HCT116 (cell line): ENCODE results near the gene ASB10. TPM values are rescaled to one million over a fixed set of nuclear protein-coding genes. Genes with fewer than 3 reads are reported as not detected.

Experiments
- ATAC-seq: fragments of 200-7000 bp; cut with Tn5 transposase; 2 replicates; pipeline ENCODE4 v1.9.1; 2020; ENCODE audit warnings: mild to moderate bottlenecking, moderate library complexity
- BruUV-seq: library from RNA; stranded (reverse); fragments of 400-500 nt; replicated peaks from 2 replicates; lab custom pipeline; 2021; lab: Mats Ljungman, UMichigan
- CTCF ChIA-PET: fragments of 300-600 bp; sonication (Branson Sonifier 250); formaldehyde crosslinking; loops from one replicate; lab custom pipeline; 2021; ENCODE audit warnings: antibody characterized with exemption; lab: Charles Lee
- POLR2A ChIA-PET: fragments of 300-600, 350-600 bp; sonication (Branson Sonifier 250); formaldehyde crosslinking; loops from one replicate; lab custom pipeline; 2021; ENCODE audit warnings: antibody characterized with exemption; lab: Charles Lee
- RAD21 ChIA-PET, 2 experiments: fragments of 300-600 bp; sonication (Branson Sonifier 250); formaldehyde crosslinking; loops; one replicate each; lab custom pipeline; 2023; ENCODE audit warnings: low total read pairs in 2 of 2; ENCODE audit not compliant: uncharacterized antibody in 2 of 2, unreplicated experiment in 2 of 2, low non-redundant PET in 1 of 2; lab: Charles Lee
- DNase-seq: peaks from one replicate; pipeline ENCODE4 v3.0.0-alpha.2; 2010; ENCODE audit warnings: low read depth, low spot score
- H2AFZ ChIP-seq: fragments of 200-600 bp; shearing (Covaris generic), sonication (generic); 2 replicates; pipeline ENCODE4 v1.6.1; 2017; ENCODE audit warnings: low read depth, mixed run types, mixed read lengths, antibody characterized with exemption, low read length; ENCODE audit not compliant: poor library complexity, severe bottlenecking
- H3K27ac ChIP-seq: 2 replicates; pipeline ENCODE4 v1.5.1; 2012; ENCODE audit warnings: low read depth, low read length
- H3K27me3 ChIP-seq: fragments of 200-600 bp; sonication (generic); 2 replicates; pipeline ENCODE4 v1.6.1; 2016; ENCODE audit warnings: mixed run types, low read length, mixed read lengths; ENCODE audit not compliant: insufficient read depth
- H3K36me3 ChIP-seq, 2 experiments: fragments of 200-500 bp in 1 of 2; fragments of 200-600 bp in 1 of 2; sonication (Bioruptor generic) in 1 of 2; sonication (generic) in 1 of 2; 2 replicates each; pipeline versions ENCODE4 v1.5.1 to v1.6.1; 2014 to 2016; ENCODE audit warnings: low read length in 2 of 2, inconsistent platforms in 1 of 2, mixed read lengths in 1 of 2, mixed run types in 1 of 2; ENCODE audit not compliant: insufficient read depth in 2 of 2, control insufficient read depth in 1 of 2
- H3K4me1 ChIP-seq, 2 experiments: fragments of 200-600 bp in 1 of 2; sonication (generic) in 1 of 2; 2 replicates each; pipeline versions ENCODE4 v1.5.1 to v1.6.1; 2012 to 2017; ENCODE audit warnings: low read length in 2 of 2, inconsistent platforms in 1 of 2, mild to moderate bottlenecking in 1 of 2, mixed read lengths in 1 of 2, mixed run types in 1 of 2, moderate library complexity in 1 of 2; ENCODE audit not compliant: insufficient read depth in 2 of 2, control insufficient read depth in 1 of 2
- H3K4me2 ChIP-seq: fragments of 200-600 bp; sonication (generic); 2 replicates; pipeline ENCODE4 v1.6.1; 2017; ENCODE audit warnings: mixed run types, low read length, mixed read lengths
- H3K4me3 ChIP-seq, 2 experiments: fragments of 200-600 bp in 1 of 2; sonication (generic) in 1 of 2; replicated peaks in 1 of 2; 2 replicates each; pipeline ENCODE4 v1.5.1; 2011 to 2016; ENCODE audit warnings: low read length in 2 of 2, control low read depth in 1 of 2, low read depth in 1 of 2, mild to moderate bottlenecking in 1 of 2, mixed read lengths in 1 of 2, mixed run types in 1 of 2
- H3K79me2 ChIP-seq: fragments of 200-600 bp; sonication (generic); 2 replicates; pipeline ENCODE4 v1.6.1; 2017; ENCODE audit warnings: mild to moderate bottlenecking, mixed run types, low read length, moderate library complexity, mixed read lengths; ENCODE audit not compliant: insufficient read depth
- H3K9ac ChIP-seq: fragments of 200-600 bp; sonication (generic); 2 replicates; pipeline ENCODE4 v1.6.1; 2016; ENCODE audit warnings: low read length, mixed read lengths
- H3K9me2 ChIP-seq: fragments of 200-600 bp; sonication (generic), shearing (Covaris generic); 2 replicates; pipeline ENCODE4 v1.6.1; 2017; ENCODE audit warnings: mixed run types, mild to moderate bottlenecking, moderate library complexity; ENCODE audit not compliant: insufficient read depth
- H3K9me3 ChIP-seq, 2 experiments: fragments of 200-500 bp in 1 of 2; fragments of 200-600 bp in 1 of 2; sonication (Bioruptor generic) in 1 of 2; sonication (generic) in 1 of 2; 2 replicates each; pipeline ENCODE4 v1.6.1; 2014 to 2017; ENCODE audit warnings: low read length in 2 of 2, mixed read lengths in 2 of 2, inconsistent platforms in 1 of 2, low read depth in 1 of 2, mild to moderate bottlenecking in 1 of 2, mixed run types in 1 of 2, moderate library complexity in 1 of 2; ENCODE audit not compliant: control insufficient read depth in 1 of 2, insufficient read depth in 1 of 2
- H4K20me1 ChIP-seq: fragments of 200-600 bp; sonication (generic), shearing (Covaris generic); 2 replicates; pipeline ENCODE4 v1.6.1; 2017; ENCODE audit warnings: mixed run types, mild to moderate bottlenecking, moderate library complexity; ENCODE audit not compliant: insufficient read depth
- CBX3 ChIP-seq: IDR thresholded peaks from 2 replicates; pipeline ENCODE4 v1.6.1; 2012; ENCODE audit warnings: low read depth
- CEBPB ChIP-seq: IDR thresholded peaks from 2 replicates; pipeline ENCODE4 v1.6.1; 2012; ENCODE audit warnings: low read depth
- CTCF ChIP-seq, 3 experiments: fragments of 200-600 bp in 1 of 3; sonication (generic) in 1 of 3; IDR thresholded peaks in 2 of 3; conservative IDR thresholded peaks in 1 of 3; 2 replicates each; pipeline ENCODE4 v1.5.1; 2012 to 2017; ENCODE audit warnings: low read depth in 2 of 3, low read length in 2 of 3, antibody characterized with exemption in 1 of 3, borderline replicate concordance in 1 of 3, control low read depth in 1 of 3, mild to moderate bottlenecking in 1 of 3, mixed read lengths in 1 of 3, mixed run types in 1 of 3, moderate library complexity in 1 of 3; ENCODE audit not compliant: insufficient read depth in 1 of 3
- FOSL1 ChIP-seq: IDR thresholded peaks from 2 replicates; pipeline ENCODE4 v1.6.1; 2012; ENCODE audit warnings: low read depth
- JUND ChIP-seq: IDR thresholded peaks from 2 replicates; pipeline ENCODE4 v1.6.1; 2012
- POLR2A ChIP-seq: IDR thresholded peaks from 2 replicates; pipeline ENCODE4 v1.7.0; 2011; ENCODE audit warnings: borderline replicate concordance; ENCODE audit not compliant: insufficient read depth, insufficient read length; ENCODE audit errors: extremely low read depth
- POLR2AphosphoS5 ChIP-seq: IDR thresholded peaks from 2 replicates; pipeline ENCODE4 v1.6.1; 2011; ENCODE audit warnings: mild to moderate bottlenecking, low read depth, low read length, moderate library complexity
- REST ChIP-seq: IDR thresholded peaks from 2 replicates; pipeline ENCODE4 v1.6.1; 2012; ENCODE audit warnings: low read depth
- SP1 ChIP-seq: IDR thresholded peaks from 2 replicates; pipeline ENCODE4 v1.6.1; 2012; ENCODE audit warnings: low read depth
- TCF7L2 ChIP-seq: IDR thresholded peaks from 2 replicates; pipeline ENCODE4 v1.7.0; 2011; ENCODE audit warnings: borderline replicate concordance, inconsistent platforms; ENCODE audit not compliant: insufficient read depth, insufficient read length; ENCODE audit errors: extremely low read depth
- YY1 ChIP-seq: IDR thresholded peaks from 2 replicates; pipeline ENCODE4 v1.6.1; 2011; ENCODE audit warnings: low read length, low read depth, moderate library complexity, mild to moderate bottlenecking; ENCODE audit not compliant: insufficient replicate concordance; ENCODE audit errors: extremely low read depth
- ZBTB33 ChIP-seq: IDR thresholded peaks from 2 replicates; pipeline ENCODE4 v1.6.1; 2011; ENCODE audit warnings: mild to moderate bottlenecking, low read length, moderate library complexity; ENCODE audit not compliant: insufficient replicate concordance; ENCODE audit errors: extremely low read depth
- ZFX ChIP-seq: fragments of 450-650 bp; IDR thresholded peaks from 2 replicates; pipeline ENCODE4 v1.6.1; 2017
- ZNF274 ChIP-seq: fragments of 200-500 bp; sonication (Bioruptor generic); IDR thresholded peaks from 2 replicates; pipeline ENCODE4 v1.6.1; 2014; ENCODE audit warnings: mild to moderate bottlenecking, low read depth, low read length, inconsistent platforms
- intact Hi-C: fragments of 100-400 bp; cut with micrococcal nuclease; formaldehyde crosslinking; loops from 2 replicates; pipeline ENCODE4 v1.10.0; 2022
- total RNA-seq: library from RNA; stranded (reverse); gene quantifications from one replicate; pipeline ENCODE4 v1.2.1, GENCODE V29; 2021; ENCODE audit not compliant: unreplicated experiment

ASB10 gene
- total RNA-seq, 1 experiment from 2014 or later: not detected

GRCh38 chr7:151167197-151167961 is 19.7 kb downstream of the ASB10 start, which contains the start of gene GBX1:
TSS of gene GBX1 (minus strand) at chr7:151167694. CDS start at chr7:151167548, 146 bp downstream.
- no peaks in the 10 kb centered on the region for H3K79me2 ChIP-seq
- no peaks in the 10 kb centered on the region for H3K9me3 ChIP-seq
- RAD21 ChIA-PET: interaction anchor here (0.6 to 0.7 kb wide), 2 partner anchors 81 to 121 kb away, joined by 3 to 5 read pairs; no protein-coding TSS in a partner anchor
- DNase-seq (no peak), ATAC-seq (peak; percentile 58)
- H3K9me2 ChIP-seq: no peaks in the 10 kb centered on the region
- H3K27ac ChIP-seq: peak within 1 kb of the TSS; percentile 19; the same call in 1 of the 2 replicates
- H3K9ac ChIP-seq: no peak within 1 kb of the TSS
- no peaks in the 10 kb centered on the region for H3K27me3 ChIP-seq
- no peaks in the 10 kb centered on the region for H4K20me1 ChIP-seq
- peak within 1 kb of the TSS; percentile 49 to 68 for H3K4me3 ChIP-seq
- H3K4me2 ChIP-seq: peak within 1 kb of the TSS; percentile 94
- no peaks in the 10 kb centered on the region for H3K36me3 ChIP-seq
- intact Hi-C loops: no loop called here
- no TSS peak for BruUV-seq
- POLR2A ChIA-PET: interaction anchor here (0.6 kb wide), 1 partner anchor 20 kb away, joined by 4 read pairs; no protein-coding TSS in a partner anchor
- CTCF ChIA-PET: interaction anchor here (0.6 to 1.4 kb wide), 9 partner anchors 8 to 742 kb away, joined by 3 to 8 read pairs (median 5); no protein-coding TSS in a partner anchor
- TF ChIP-seq CTCF (IDR thresholded peaks at IDR 0.05 in 2 of 3, conservative IDR thresholded peaks at IDR 0.05 in 1 of 3; ENCODE audit: borderline replicate concordance in 1 of 3, insufficient read depth in 1 of 3, low read depth in 2 of 3, low read length in 2 of 3): peak in 1 of 3 experiments; percentile 23; a peak in 1 of 6 replicates
- no peak for TF ChIP-seq TCF7L2
- TF ChIP-seq YY1: no peak
- TF ChIP-seq ZFX: no peak
- TF ChIP-seq FOSL1: no peak
- TF ChIP-seq CEBPB: no peak
- TF ChIP-seq CBX3: no peak
- TF ChIP-seq POLR2AphosphoS5: 0 out of 2 replicates have a peak, but pooled peaks have one; percentile 24
- TF ChIP-seq ZNF274: no peak
- no peak for TF ChIP-seq ZBTB33
- TF ChIP-seq POLR2A: no peak
- TF ChIP-seq SP1: no peak
- TF ChIP-seq REST: no peak
- no peak for TF ChIP-seq JUND
- H3K4me1 ChIP-seq: peaks cover 0 to 12% of the 10 kb centered on the region in 2 experiments; a peak in 2 of 4 replicates
- peak within 1 kb of the TSS; percentile 40 for H2AFZ ChIP-seq
